HG02678 (cell line): ENCODE results near the gene IGFBP5.

Experiments
- ATAC-seq: cut with Tn5 transposase; IDR thresholded peaks from one replicate; pipeline ENCODE4 v1.9.1; 2021; ENCODE audit warnings: mild to moderate bottlenecking, moderate library complexity; ENCODE audit not compliant: unreplicated experiment

Gene IGFBP5

GRCh38 chr2:216690456-216690852 lies 4.9 kb downstream of the IGFBP5 start:
- ATAC-seq = no peak

- ATAC-seq = no peak
These were observed 6.0 kb downstream of the IGFBP5 start for GRCh38 chr2:216689397-216689796.

GRCh38 chr2:216688731-216689340 lies 6.5 kb downstream of the IGFBP5 start:
- ATAC-seq = no peak

- ATAC-seq = no peak
These were observed 7.7 kb downstream of the IGFBP5 start for GRCh38 chr2:216687646-216688045.

GRCh38 chr2:216687111-216687510 lies 8.2 kb downstream of the IGFBP5 start:
- no peak for ATAC-seq

GRCh38 chr2:216685327-216685875 lies 9.9 kb downstream of the IGFBP5 start:
- no peak for ATAC-seq

GRCh38 chr2:216683846-216684245 lies 11.5 kb downstream of the IGFBP5 start:
- ATAC-seq = no peak

- no peak for ATAC-seq
These were observed 13.7 kb downstream of the IGFBP5 start for GRCh38 chr2:216681683-216682082.

- ATAC-seq = no peak
These were observed 14.3 kb downstream of the IGFBP5 start for GRCh38 chr2:216680951-216681629.

- no peak for ATAC-seq
These were observed 15.7 kb downstream of the IGFBP5 start for GRCh38 chr2:216679658-216680024.

GRCh38 chr2:216678813-216679657 lies 16.3 kb downstream of the IGFBP5 start:
- no peak for ATAC-seq

- no peak for ATAC-seq
These were observed 17.3 kb downstream of the IGFBP5 start for GRCh38 chr2:216678098-216678465.

GRCh38 chr2:216677439-216678097 lies 17.8 kb downstream of the IGFBP5 start:
- ATAC-seq = no peak

- ATAC-seq = no peak
These were observed 18.7 kb downstream of the IGFBP5 start for GRCh38 chr2:216676630-216677029.

GRCh38 chr2:216674376-216674775 lies 21.0 kb downstream of the IGFBP5 start:
- ATAC-seq = no peak

GRCh38 chr2:216673609-216674008 lies 21.7 kb downstream of the IGFBP5 start:
- ATAC-seq = no peak

GRCh38 chr2:216673021-216673420 lies 22.3 kb downstream of the IGFBP5 start:
- ATAC-seq = no peak

GRCh38 chr2:216672466-216672865 lies 22.9 kb downstream of the IGFBP5 start:
- ATAC-seq = no peak

- no peak for ATAC-seq
These were observed 23.5 kb downstream of the IGFBP5 start for GRCh38 chr2:216671791-216672343.

- no peak for ATAC-seq
These were observed 24.3 kb downstream of the IGFBP5 start for GRCh38 chr2:216671081-216671411.
